SH-SY5Y (cell line): ENCODE data around the gene GMDS.

ENCODE experiments used
- GATA2 ChIP-seq: IDR thresholded peaks from 2 replicates; pipeline ENCODE4 v1.6.1; 2011; ENCODE audit warnings: mild to moderate bottlenecking, low read depth, low read length
- GATA3 ChIP-seq: IDR thresholded peaks from 2 replicates; pipeline ENCODE4 v1.6.1; 2011; ENCODE audit warnings: low read depth, mild to moderate bottlenecking, low read length, moderate library complexity

- TF ChIP-seq GATA3, result no peak
- TF ChIP-seq GATA2, result no peak
Observed at GRCh38 chr6:1761477-1761877, 483.9 kb downstream of the GMDS start.
